HUES48 (cell line): ENCODE data around the gene CD164.

Experiments used
- H3K27ac ChIP-seq: one replicate; pipeline ENCODE4 v1.7.0; 2013; ENCODE audit warnings: low read depth, low read length, inconsistent platforms
- H3K27me3 ChIP-seq: 2 replicates; pipeline ENCODE4 v1.6.1; 2013; ENCODE audit warnings: mild to moderate bottlenecking, low read length; ENCODE audit not compliant: control insufficient read depth, insufficient read depth
- H3K36me3 ChIP-seq: 2 replicates; pipeline ENCODE4 v1.6.1; 2013; ENCODE audit warnings: low read length; ENCODE audit not compliant: control insufficient read depth, insufficient read depth
- H3K4me1 ChIP-seq: 2 replicates; pipeline ENCODE4 v1.6.1; 2013; ENCODE audit warnings: mild to moderate bottlenecking, low read length; ENCODE audit not compliant: control insufficient read depth, insufficient read depth
- H3K4me3 ChIP-seq: 2 replicates; pipeline ENCODE4 v1.5.1; 2013; ENCODE audit warnings: mild to moderate bottlenecking, low read depth, low read length
- H3K9ac ChIP-seq: 2 replicates; pipeline ENCODE4 v1.6.1; 2013; ENCODE audit warnings: mild to moderate bottlenecking, low read depth, low read length, moderate library complexity
- H3K9me3 ChIP-seq: 2 replicates; pipeline ENCODE4 v1.6.1; 2013; ENCODE audit warnings: low read length; ENCODE audit not compliant: control insufficient read depth, insufficient read depth

The CD164 gene

DNA sequence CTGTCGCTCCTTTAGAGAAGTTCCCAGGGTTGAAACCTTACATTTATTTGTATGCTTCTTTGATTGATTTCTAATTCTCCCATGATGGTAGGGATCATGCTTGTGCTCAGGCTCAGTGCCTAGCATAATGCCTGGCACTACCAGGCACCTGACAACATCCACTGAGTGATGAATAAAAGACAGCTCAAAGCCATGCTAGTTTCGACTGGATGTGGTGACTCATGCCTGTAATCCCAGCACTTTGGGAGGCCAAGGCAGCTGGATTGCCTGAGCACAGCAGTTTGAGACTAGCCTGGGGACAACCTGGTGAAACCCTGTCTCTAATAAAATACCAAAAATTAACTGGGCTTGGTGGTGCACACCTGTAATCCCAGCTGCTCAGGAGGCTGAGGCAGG, 11.6 kb upstream of the CD164 start:
- Histone ChIP-seq H3K9ac (no peak overlapping the region), H3K4me3 (no peak overlapping the region), H3K9me3 (no peaks in the 10 kb centered on the region), H3K27me3 (no peaks in the 10 kb centered on the region), H3K4me1 (no peaks in the 10 kb centered on the region), H3K27ac (no peak overlapping the region), H3K36me3 (no peaks in the 10 kb centered on the region)

- Histone ChIP-seq H3K4me1 (no peaks in the 10 kb centered on the region), H3K9me3 (no peaks in the 10 kb centered on the region), H3K27me3 (no peaks in the 10 kb centered on the region)
Measured at GRCh38 chr6:109393157-109393885, 11.1 kb upstream of the CD164 start.

GRCh38 chr6:109389650-109390274, 7.5 kb upstream of the CD164 start:
- no peaks in the 10 kb centered on the region for H3K36me3 ChIP-seq
- H3K27ac ChIP-seq, result no peak overlapping the region
- H3K4me1 ChIP-seq, result no peaks in the 10 kb centered on the region
- H3K4me3 ChIP-seq, result no peak overlapping the region
- H3K27me3 ChIP-seq, result no peaks in the 10 kb centered on the region
- no peaks in the 10 kb centered on the region for H3K9me3 ChIP-seq
- no peak overlapping the region for H3K9ac ChIP-seq

More at GRCh38 chr6:109393157-109393885, 11.1 kb upstream of the CD164 start:
- Histone ChIP-seq H3K4me3 (no peak overlapping the region), H3K9ac (no peak overlapping the region), H3K27ac (no peak overlapping the region), H3K36me3 (no peaks in the 10 kb centered on the region)

DNA sequence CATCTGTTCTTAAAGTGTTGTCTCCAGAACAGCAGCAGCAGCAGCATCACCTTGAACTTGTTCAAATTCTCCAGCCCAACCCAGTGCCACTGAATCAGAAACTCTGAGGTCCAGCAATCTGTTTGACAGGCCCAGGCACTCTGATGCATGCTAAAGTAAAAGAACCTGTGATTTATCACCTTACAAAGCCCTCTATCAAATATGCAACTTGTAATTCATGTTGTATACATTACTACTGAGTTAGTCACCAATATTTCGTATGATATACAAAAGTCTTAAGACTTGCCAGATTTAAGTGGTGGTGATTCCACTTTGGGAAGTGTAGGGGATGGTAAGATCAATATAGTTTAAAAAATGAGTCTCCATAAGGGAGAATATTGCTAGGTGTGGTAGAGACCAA, 6.0 kb upstream of the CD164 start:
- Histone ChIP-seq H3K4me3 (no peak overlapping the region), H3K36me3 (no peaks in the 10 kb centered on the region), H3K4me1 (peaks cover 5% of the 10 kb centered on the region; the same call in 1 of the 2 replicates), H3K9me3 (no peaks in the 10 kb centered on the region), H3K9ac (no peak overlapping the region), H3K27ac (no peak overlapping the region), H3K27me3 (no peaks in the 10 kb centered on the region)

DNA sequence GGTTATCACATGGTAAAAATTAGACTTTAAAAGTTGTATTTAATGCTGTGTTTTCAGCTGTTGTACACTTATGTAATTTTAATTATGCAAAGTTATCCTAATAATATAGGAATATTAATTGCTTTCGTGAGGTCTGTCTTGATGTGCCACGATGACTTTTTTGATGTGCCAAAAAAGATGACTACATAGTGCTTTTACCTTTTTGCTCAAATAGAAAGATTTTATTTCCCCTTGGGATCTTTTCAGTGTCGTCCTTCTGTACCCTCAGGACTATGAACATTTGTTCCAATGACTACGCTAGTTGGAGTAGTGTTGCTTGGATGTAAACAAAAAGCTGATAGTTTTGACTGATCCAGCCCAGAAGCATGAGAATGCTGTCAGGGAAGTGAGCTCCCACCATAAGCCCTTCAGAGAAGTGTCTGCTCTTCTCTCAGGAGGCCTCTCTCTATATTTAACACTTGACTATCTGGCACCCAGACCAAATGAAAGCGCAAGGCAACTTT, 1.2 kb upstream of the CD164 start:
- 0 out of 2 replicates have a peak overlapping the region, but pooled peaks have one; percentile 97 for H3K9ac ChIP-seq
- H3K27ac ChIP-seq, result peak overlapping the region; percentile 99
- peaks cover 20% of the 10 kb centered on the region for H3K4me1 ChIP-seq
- H3K9me3 ChIP-seq, result no peaks in the 10 kb centered on the region
- peak overlapping the region; percentile 82 for H3K4me3 ChIP-seq
- peaks cover 8% of the 10 kb centered on the region for H3K36me3 ChIP-seq
- H3K27me3 ChIP-seq, result no peaks in the 10 kb centered on the region

DNA sequence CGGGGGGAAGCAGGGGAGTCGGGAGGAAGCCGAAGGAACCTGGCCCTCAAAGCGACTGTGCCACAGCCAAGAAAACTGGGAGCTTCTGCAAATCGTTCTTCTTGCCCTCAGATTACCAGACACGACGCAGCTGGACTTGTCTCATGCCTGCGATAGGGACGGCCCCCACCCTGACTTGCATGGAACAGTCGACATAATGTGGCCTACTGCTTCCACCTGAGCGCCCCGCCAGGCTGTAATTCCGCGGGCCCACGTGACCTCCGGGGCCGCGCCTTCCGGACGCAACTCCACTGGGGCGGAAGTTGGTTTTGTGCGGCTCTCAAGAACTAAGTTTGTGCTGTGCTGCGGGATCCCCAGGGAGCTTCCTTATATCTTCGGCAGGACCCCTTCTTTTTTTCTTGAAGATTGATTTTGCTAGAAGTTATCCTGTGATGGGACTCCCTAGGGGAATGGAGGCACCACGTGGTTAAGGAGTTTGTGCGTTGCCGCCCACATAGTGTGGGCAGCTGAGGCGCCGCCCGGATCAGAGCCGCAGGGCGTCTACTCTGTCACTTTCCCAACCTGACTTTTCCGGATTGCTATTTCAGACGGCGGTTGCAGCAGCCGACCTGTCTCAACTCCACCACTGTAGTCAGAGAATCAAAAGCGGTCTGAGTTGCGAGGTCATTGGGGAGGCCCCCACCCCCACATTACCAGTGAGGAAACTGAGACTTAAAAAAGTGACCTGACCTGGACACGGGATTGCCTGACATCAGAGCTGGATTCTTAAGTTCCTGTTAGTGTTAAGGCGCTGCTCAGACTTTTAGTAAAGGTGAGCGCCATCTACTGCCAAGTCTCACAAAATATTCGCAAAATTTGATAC, 540 bp upstream of the CD164 start:
- Histone ChIP-seq H3K27me3 (no peaks in the 10 kb centered on the region), H3K4me3 (peak overlapping the region; percentile 82), H3K9me3 (no peaks in the 10 kb centered on the region), H3K4me1 (peaks cover 20% of the 10 kb centered on the region), H3K27ac (peak overlapping the region; percentile 99), H3K36me3 (peaks cover 15% of the 10 kb centered on the region), H3K9ac (peak overlapping the region; percentile 97)

- H3K27me3 ChIP-seq, result no peaks in the 10 kb centered on the region
- peaks cover 20% of the 10 kb centered on the region for H3K4me1 ChIP-seq
- peak overlapping the region; percentile 82 for H3K4me3 ChIP-seq
- H3K27ac ChIP-seq, result peak overlapping the region; percentile 99
- peaks cover 31% of the 10 kb centered on the region for H3K36me3 ChIP-seq
- peak overlapping the region; percentile 97 for H3K9ac ChIP-seq
- H3K9me3 ChIP-seq, result no peaks in the 10 kb centered on the region
Measured at GRCh38 chr6:109381061-109381746, 1.1 kb downstream of the CD164 start.

GRCh38 chr6:109379711-109380110, 2.6 kb downstream of the CD164 start:
- H3K4me3 ChIP-seq, result peak overlapping the region; percentile 82
- H3K36me3 ChIP-seq, result peaks cover 46% of the 10 kb centered on the region
- no peaks in the 10 kb centered on the region for H3K27me3 ChIP-seq
- no peak overlapping the region for H3K9ac ChIP-seq
- no peak overlapping the region for H3K27ac ChIP-seq
- H3K9me3 ChIP-seq, result no peaks in the 10 kb centered on the region
- peaks cover 20% of the 10 kb centered on the region for H3K4me1 ChIP-seq

DNA sequence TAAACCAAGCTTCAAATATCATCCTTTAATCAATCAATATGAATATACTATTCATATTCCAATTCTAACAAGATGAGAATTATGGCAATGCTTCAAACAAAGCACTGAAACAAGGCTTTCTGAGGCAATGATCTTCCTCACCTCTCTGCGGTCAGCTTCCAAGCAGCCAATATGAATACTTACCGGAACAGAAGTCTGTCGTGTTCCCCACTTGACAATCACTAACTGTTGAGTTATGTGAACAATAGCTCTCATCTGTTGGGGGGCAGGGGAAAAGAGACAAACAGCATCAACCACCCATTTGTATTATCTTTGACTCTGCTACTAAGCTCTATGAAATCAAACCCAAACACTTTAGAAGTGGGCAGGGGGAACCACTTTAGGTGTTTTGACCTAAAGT, 4.5 kb downstream of the CD164 start:
- H3K4me3 ChIP-seq, result no peak overlapping the region
- H3K4me1 ChIP-seq, result peaks cover 15% of the 10 kb centered on the region
- peaks cover 66% of the 10 kb centered on the region for H3K36me3 ChIP-seq
- no peaks in the 10 kb centered on the region for H3K9me3 ChIP-seq
- H3K27me3 ChIP-seq, result no peaks in the 10 kb centered on the region
- no peak overlapping the region for H3K27ac ChIP-seq
- H3K9ac ChIP-seq, result no peak overlapping the region

DNA sequence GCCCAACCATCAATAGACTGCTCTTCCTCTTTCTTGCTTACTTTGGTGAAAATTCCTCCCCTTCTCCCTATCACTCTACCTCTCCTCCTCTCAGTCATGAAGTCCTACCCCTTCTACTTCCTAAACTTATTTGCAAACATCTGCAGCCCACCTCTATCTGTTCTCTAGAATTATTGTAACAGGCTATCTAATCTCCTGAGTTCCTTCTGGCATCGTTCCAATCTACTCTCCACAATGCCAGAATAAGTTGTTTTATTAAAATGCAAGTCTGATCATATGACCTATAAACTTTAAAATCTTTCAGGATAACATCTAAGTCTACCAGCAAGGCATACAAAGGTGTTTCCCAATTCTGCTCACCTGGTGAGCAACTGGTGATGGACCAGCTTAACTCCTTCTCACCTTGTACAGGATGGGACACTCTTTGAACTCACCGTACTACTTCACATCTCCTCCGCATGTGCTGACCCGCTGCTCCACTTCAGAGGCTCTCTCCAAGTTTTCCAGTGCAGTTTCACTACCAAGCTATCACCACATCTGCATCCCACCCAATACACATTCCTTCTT, 7.9 kb downstream of the CD164 start:
- H3K9me3 ChIP-seq, result no peaks in the 10 kb centered on the region
- no peaks in the 10 kb centered on the region for H3K27me3 ChIP-seq
- no peak overlapping the region for H3K27ac ChIP-seq
- H3K36me3 ChIP-seq, result peaks cover 97% of the 10 kb centered on the region
- no peak overlapping the region for H3K4me3 ChIP-seq
- 0 out of 2 replicates have a peak, but pooled peaks cover 3% of the 10 kb centered on the region for H3K4me1 ChIP-seq
- no peak overlapping the region for H3K9ac ChIP-seq
